SU-DHL-6 (cell line): ENCODE data around the gene LRP1B.

Source experiments
- CTCF ChIP-seq: fragments of 200-600 bp; sonication (generic); IDR thresholded peaks from one replicate; pipeline ENCODE4 v1.5.1; 2017; ENCODE audit warnings: antibody characterized with exemption, mild to moderate bottlenecking, low read length, moderate library complexity; ENCODE audit not compliant: insufficient read depth, poor library complexity, severe bottlenecking
- EZH2phosphoT487 ChIP-seq: fragments of 200-600 bp; sonication (generic), shearing (Covaris generic); conservative IDR thresholded peaks from 2 replicates; pipeline ENCODE4 v1.6.1; 2018; ENCODE audit warnings: mild to moderate bottlenecking, antibody characterized with exemption, low read length, moderate library complexity, mixed read lengths

- no peak for TF ChIP-seq CTCF
- no peak for TF ChIP-seq EZH2phosphoT487
These were observed 138.1 kb downstream of the LRP1B start for GRCh38 chr2:141992695-141993094.
